HL-60 (cell line): Measurements from ENCODE around the gene RPRD1B.
"Not testable (repeated sequence)": the region's sequence is repeated elsewhere in the genome, so short reads cannot be mapped to it uniquely, and the experiment has no call there.

Experiments
- DNase-seq, 2 experiments: peaks; one replicate each; pipeline ENCODE4 v3.0.0-alpha.2; 2010 to 2020; ENCODE audit warnings: low read depth in 1 of 2, low spot score in 1 of 2
- H3K27ac ChIP-seq: fragments of 250-450 bp; sonication (Bioruptor Pico); replicated peaks from 2 replicates; pipeline ENCODE4 v1.5.1; 2020; ENCODE audit warnings: mild to moderate bottlenecking, moderate library complexity
- H3K27me3 ChIP-seq: fragments of 250-450 bp; sonication (Bioruptor Pico); 2 replicates; pipeline ENCODE4 v1.5.1; 2021; ENCODE audit warnings: mild to moderate bottlenecking, moderate library complexity; ENCODE audit not compliant: insufficient read depth, poor library complexity, severe bottlenecking
- H3K4me3 ChIP-seq: replicated peaks from 2 replicates; pipeline ENCODE4 v1.5.1; 2011; ENCODE audit warnings: mild to moderate bottlenecking, control low read depth, low read length; ENCODE audit not compliant: insufficient read depth
- CTCF ChIP-seq: IDR thresholded peaks from one replicate; pipeline ENCODE4 v1.5.1; 2011; ENCODE audit warnings: low read length, control low read depth, inconsistent platforms; ENCODE audit not compliant: insufficient read depth
- GABPA ChIP-seq: IDR thresholded peaks from 2 replicates; pipeline ENCODE4 v1.6.1; 2012; ENCODE audit warnings: low read depth
- POLR2AphosphoS5 ChIP-seq: IDR thresholded peaks from 2 replicates; pipeline ENCODE4 v1.6.1; 2012; ENCODE audit warnings: low read depth
- REST ChIP-seq: IDR thresholded peaks from 2 replicates; pipeline ENCODE4 v1.6.1; 2012; ENCODE audit warnings: low read depth; ENCODE audit not compliant: insufficient replicate concordance
- SPI1 ChIP-seq: IDR thresholded peaks from 2 replicates; pipeline ENCODE4 v1.6.1; 2012; ENCODE audit warnings: low read depth, mild to moderate bottlenecking, borderline replicate concordance

Gene RPRD1B

GRCh38 chr20:38005903-38006302, 27.6 kb upstream of the RPRD1B start:
- TF ChIP-seq SPI1 (no peak), GABPA (no peak), REST (no peak), CTCF (no peak)
- no peak overlapping the region for H3K4me3 ChIP-seq
- no peaks in the 10 kb centered on the region for H3K27me3 ChIP-seq
- H3K27ac ChIP-seq, result no peak overlapping the region
- DNase-seq, result no peak

- no peaks in the 10 kb centered on the region for H3K27me3 ChIP-seq
- TF ChIP-seq GABPA (no peak), REST (no peak), SPI1 (no peak), CTCF (no peak)
- no peak overlapping the region for H3K27ac ChIP-seq
- no peak overlapping the region for H3K4me3 ChIP-seq
- no peak for DNase-seq
Measured at GRCh38 chr20:38007526-38007925, 26.0 kb upstream of the RPRD1B start.

DNA sequence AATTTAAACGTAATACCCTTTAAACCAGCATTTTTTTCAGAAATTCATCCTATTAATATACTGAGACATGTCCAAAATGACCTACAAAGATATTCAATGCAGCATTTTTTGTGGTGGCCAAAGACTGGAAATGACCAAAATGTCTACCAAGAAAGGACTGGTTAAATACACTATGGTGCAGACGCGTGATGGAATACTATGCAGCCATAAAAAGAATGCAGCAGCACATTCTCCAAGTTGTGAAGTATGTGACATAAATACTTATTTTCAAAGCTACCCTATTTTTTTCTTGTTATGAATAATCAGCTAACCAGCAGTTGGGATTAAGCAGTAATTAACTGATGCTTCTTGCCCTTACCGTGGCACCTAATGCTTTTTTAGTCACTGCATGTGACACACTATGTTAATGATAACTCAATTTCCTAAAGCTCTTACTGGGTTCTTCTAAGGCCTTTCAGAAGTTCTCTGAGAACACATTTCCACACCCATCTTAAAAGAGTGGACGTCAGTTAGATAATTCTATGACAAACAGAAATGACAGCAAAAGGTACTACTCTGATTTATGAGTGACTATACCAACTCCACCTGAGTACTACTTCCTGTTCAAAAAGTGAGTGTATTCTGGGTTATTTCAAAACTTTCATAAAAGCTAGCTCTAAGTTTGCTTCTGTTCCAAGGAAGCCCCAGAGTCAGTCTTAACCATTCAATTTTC, 25.2 kb upstream of the RPRD1B start:
- TF ChIP-seq REST (no peak), SPI1 (no peak), CTCF (no peak), POLR2AphosphoS5 (no peak), GABPA (no peak)
- no peak for DNase-seq
- Histone ChIP-seq H3K4me3 (no peak overlapping the region), H3K27me3 (no peaks in the 10 kb centered on the region), H3K27ac (no peak overlapping the region)

DNA sequence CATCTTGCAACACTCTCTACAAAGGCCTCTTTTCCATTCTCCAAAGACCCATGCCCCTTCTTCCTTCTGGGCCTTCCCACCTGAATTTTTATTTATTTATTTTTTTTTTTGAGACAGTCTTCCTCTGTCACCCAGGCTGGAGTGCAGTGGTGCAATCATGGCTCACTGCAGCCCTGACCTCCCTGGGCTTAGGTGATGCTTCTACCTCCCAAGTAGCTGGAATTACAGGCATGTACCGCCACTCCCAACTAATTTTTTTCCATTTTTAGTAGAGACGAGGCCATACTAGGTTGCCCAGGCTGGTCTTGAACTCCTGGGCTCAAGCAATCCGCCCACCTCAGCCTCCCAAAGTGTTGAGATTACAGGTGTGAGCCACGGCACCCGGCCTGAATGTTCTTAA, 24.1 kb upstream of the RPRD1B start:
- DNase-seq, H3K27ac ChIP-seq, H3K4me3 ChIP-seq, H3K27me3 ChIP-seq: not testable (repeated sequence)
